Activated CD4-positive, CD25-positive, alpha-beta regulatory T cell treated with anti-CD3 and anti-CD28 coated beads, Interleukin-2, amount 50 U/mL, for 72 hours (primary cell): ENCODE data around the gene DDOST.

ENCODE experiments used
- DNase-seq: peaks from one replicate; pipeline ENCODE4 v3.0.0; 2021

DDOST gene

DNA sequence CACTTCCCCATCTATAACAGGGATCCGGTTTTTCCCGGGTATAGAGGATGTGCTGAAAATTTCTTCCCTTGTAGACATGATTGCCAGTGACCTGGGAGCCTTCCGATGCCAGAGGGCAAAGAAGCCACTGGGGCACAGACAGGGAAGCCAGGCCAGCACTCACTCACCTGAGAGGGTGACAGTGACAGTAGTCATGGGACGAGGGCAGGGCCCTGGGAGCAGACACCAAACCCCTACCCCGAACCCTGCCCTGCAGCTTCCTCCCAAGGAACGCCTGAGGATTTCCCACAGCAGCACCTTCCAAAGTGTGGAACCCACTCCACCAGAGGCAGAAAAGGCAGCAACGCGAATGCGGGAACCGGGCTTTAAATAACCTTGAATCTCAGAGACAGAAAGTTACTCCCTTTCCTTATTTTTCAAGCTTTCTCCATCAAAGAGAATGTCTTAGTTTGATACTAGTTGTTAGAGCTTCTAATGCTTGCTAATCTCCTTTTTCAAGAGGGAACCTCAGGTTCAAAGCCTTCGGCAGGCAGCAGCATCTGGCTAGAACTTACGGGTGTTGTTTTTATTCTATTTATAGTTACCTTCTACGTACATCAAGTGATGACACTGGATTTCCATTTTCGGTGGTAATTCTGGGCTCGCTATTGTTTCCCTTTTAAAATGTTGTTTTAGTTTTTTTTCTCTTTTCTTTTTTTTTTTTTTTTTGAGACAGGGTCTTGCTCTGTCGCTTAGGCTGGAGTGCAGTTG lies 2.8 kb downstream of the DDOST start:
- no peak for DNase-seq

- DNase-seq, result no peak
These were observed 4.1 kb downstream of the DDOST start for GRCh38 chr1:20657024-20657423.

- DNase-seq, result no peak
These were observed 7.0 kb downstream of the DDOST start for GRCh38 chr1:20654104-20654690.

DNA sequence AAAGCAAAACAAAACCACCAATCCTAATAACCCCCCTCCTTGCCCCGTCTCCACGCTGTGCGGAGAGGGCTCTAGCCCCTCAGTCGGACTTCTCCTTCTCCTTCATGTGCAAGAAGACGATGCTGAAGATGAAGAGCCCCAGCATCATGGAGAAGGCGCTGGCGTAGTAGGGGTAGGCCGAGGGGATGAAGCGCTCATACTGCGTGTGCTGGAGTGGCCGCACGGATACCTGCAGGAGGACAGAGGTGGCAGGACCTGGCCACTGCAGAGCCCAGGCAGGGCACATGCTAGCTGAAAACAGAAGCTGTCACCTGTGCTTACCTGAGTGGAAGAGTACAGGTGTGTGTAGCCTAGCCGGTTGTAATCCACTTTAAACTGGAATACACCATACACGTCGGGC lies 8.9 kb downstream of the DDOST start:
- no peak for DNase-seq

DNA sequence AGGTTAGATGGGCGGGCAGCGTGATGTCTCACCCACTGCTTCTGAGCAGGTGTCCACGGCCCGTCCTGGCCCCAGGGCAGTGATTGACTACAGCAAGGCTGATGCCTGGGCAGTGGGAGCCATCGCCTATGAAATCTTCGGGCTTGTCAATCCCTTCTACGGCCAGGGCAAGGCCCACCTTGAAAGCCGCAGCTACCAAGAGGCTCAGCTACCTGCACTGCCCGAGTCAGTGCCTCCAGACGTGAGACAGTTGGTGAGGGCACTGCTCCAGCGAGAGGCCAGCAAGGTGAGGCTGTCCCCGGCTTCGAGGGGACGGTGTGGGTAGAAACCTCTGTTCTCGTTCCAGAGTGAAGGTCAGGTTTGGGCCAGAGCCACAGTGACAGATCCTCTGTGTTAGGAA lies 12.2 kb downstream of the DDOST start:
- DNase-seq, result no peak

DNA sequence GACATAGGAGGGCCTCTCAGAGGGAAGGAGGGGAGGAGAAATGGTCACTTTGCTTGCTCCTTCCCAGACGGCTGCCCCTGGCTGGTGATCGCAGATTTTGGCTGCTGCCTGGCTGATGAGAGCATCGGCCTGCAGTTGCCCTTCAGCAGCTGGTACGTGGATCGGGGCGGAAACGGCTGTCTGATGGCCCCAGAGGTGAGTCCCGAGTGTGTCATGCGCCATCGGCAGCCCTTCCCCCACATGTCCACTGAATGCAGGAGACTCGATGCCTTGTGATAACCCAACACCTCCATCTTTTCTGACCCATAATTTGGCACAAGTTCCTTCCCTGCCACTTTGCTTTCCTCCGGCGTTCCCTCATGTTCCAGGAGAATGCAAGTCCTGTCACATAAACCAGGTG lies 12.7 kb downstream of the DDOST start:
- no peak for DNase-seq

DNA sequence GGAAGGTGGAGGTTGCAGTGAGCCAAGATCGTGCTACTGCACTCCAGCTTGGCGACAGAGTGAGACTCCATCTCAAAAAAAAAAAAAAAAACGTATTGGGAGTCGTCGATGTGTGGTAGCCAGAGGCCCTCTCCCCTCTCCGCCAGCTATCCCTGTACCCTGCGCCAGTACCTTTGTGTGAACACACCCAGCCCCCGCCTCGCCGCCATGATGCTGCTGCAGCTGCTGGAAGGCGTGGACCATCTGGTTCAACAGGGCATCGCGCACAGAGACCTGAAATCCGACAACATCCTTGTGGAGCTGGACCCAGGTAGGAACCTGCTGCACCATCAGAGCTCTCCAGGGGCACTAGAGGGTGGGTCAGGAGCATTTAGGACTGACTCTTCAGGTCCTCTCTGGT lies 15.8 kb downstream of the DDOST start:
- no peak for DNase-seq

GRCh38 chr1:20644416-20644815 lies 16.8 kb downstream of the DDOST start:
- DNase-seq, result no peak

DNA sequence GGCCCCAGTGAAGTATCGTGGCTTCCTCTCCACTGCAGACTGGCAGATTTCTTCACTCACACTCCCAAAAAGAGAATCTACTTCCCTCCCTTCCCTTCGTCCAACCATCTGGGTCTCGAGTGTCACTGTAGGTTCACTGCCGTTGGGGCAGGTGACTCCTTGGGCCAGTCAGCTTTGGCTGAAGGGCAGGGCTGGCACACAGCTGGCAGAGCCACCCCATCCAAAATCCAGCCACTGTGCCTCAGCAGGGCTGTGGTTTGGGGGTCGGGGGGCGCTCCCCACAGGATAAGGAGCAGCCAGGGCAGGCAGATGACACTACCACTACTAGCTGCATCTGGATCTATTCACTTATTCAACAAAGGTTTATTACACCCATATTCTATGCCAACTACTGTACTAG lies 18.1 kb downstream of the DDOST start:
- DNase-seq, result no peak

DNA sequence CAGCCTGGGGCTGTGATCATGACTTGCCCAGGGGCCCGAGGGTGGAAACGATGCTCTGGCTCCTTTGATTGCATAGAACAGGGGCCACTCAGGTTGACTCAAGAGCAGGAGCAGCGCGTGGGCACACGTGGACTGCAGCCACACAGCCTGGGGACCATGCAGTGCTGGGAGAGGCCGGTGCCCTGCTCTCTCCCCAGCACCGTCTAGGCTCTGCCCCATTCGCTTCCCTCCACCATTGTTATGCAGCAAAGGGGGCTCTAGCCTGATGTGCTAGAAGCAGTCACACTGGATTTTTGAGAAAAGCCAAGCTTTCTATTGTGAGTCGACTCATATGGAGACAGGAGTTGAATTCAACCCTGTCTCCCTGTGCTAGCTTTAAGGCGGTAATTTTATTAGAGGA lies 19.2 kb downstream of the DDOST start:
- no peak for DNase-seq

GRCh38 chr1:20640183-20640597 lies 21.0 kb downstream of the DDOST start:
- peak; percentile 55 for DNase-seq

DNA sequence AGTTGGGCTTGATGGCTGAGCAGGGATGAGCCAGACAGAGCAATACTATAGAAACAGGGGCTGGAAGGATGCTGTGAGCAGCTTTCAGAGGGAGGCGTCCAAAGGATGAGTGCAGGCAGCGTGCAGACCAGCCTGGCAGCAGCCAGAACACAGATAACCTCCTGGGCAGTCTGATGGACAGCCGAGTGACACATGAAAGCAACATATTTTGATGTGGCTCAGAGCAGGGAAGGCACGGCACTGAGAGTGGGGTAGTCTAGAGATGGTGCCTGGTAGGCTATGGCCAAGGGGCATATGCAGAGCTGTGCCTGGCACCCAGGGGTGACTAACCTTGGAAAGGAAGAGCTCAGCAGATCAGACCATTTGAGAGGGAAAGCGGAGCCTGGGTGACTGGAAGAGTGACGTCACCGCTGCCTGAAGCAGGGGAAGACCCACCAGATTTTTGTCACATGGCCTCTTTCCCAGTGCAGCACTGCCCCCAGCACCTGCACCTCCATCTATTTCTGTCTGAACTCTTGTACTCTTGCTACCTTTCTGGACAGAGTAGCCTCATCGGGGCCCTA lies 24.3 kb downstream of the DDOST start:
- DNase-seq, result no peak

DNA sequence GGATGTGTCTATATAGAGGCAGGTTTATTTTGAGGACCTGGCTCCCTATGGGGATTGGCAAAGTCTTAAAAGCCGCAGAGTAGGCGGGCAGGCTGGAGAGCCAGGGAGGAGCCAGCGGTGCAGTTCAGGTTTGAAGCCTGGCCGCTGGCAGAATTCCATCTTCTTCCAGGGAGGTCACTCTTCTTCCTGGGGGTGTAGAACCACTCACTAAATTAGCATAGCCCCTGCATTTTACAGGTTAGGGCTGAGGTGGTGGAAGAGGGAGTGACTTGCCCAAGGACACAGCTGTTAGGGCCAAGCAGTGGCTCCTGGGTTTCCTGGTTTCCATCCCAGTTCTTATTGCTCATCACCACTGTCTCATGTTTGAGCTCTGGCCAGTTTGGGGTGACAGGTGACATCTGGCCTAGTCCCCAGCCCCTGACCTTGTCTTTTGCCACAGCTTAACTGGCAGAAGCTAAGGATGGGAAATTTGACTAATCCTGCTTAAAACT lies 26.5 kb downstream of the DDOST start:
- DNase-seq, result no peak

- no peak for DNase-seq
These were observed 27.0 kb downstream of the DDOST start for GRCh38 chr1:20634065-20634593.

DNA sequence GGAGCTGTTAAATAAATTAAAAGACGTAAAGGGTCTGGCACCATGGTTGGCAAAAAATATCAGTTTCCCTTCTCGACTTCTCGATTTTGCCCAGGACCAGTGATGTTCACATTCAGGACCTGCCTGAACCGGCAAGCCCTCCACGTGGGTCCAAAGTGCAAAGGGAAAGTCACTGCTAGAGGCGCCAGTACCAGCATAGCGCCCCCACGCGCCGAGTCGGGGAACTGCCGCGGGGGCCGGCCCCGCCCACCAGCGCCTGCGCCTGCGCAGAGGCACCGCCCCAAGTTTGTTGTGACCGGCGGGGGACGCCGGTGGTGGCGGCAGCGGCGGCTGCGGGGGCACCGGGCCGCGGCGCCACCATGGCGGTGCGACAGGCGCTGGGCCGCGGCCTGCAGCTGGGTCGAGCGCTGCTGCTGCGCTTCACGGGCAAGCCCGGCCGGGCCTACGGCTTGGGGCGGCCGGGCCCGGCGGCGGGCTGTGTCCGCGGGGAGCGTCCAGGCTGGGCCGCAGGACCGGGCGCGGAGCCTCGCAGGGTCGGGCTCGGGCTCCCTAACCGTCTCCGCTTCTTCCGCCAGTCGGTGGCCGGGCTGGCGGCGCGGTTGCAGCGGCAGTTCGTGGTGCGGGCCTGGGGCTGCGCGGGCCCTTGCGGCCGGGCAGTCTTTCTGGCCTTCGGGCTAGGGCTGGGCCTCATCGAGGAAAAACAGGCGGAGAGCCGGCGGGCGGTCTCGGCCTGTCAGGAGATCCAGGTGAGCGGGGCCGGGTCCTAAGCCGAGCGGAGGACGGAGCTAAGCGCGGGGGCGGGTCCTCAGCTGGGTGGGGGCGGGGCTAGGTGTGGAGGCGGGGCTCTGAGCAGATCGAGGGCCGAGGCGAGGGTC lies 27.7 kb downstream of the DDOST start, which contains the start of gene PINK1:
Gene PINK1, plus strand, starts transcription at position 269 of the 875 bp plus-strand sequence. Its CDS starts 91 bp downstream, at position 360.
- peak; percentile 96 for DNase-seq

- DNase-seq, result no peak
These were observed 28.8 kb downstream of the DDOST start for GRCh38 chr1:20632386-20632785.

GRCh38 chr1:20630729-20631128 lies 30.4 kb downstream of the DDOST start:
- no peak for DNase-seq

GRCh38 chr1:20626524-20626923 lies 34.6 kb downstream of the DDOST start:
- no peak for DNase-seq

GRCh38 chr1:20626098-20626427 lies 35.1 kb downstream of the DDOST start:
- DNase-seq, result no peak

GRCh38 chr1:20625176-20626097 lies 35.7 kb downstream of the DDOST start:
- DNase-seq, result no peak

- DNase-seq, result no peak
These were observed 36.5 kb downstream of the DDOST start for GRCh38 chr1:20624709-20625108.

DNA sequence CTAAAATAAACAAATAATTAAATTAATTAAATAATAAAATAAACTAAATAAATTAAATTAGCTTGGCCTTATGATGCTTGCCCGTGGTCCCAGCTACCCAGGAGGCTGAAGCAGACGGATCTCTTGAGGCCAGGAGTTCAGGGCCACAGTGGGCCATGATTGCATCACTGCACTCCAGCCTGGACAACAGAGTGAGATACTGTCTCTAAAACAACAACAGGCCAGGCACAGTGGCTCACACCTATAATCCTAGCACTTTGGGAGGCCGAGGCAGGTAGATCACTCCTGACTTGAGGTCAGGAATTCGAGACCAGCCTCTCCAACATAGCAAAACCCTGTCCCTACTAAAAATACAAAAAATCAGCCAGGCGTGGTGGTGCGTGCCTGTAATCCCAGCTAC lies 40.2 kb downstream of the DDOST start:
- no peak for DNase-seq
